GM18526 (cell line): ENCODE results near the gene SNX15.

Experiments used
- POLR2A ChIP-seq: IDR thresholded peaks from 3 replicates; pipeline ENCODE4 v1.6.1; 2011; ENCODE audit not compliant: insufficient read length; ENCODE audit errors: extremely low read depth

The SNX15 gene

GRCh38 chr11:65045061-65045460 lies 17.8 kb downstream of the SNX15 start:
- TF ChIP-seq POLR2A, result no peak

GRCh38 chr11:65045728-65046127 lies 18.5 kb downstream of the SNX15 start:
- TF ChIP-seq POLR2A, result no peak

GRCh38 chr11:65047581-65048422 lies 20.6 kb downstream of the SNX15 start:
- TF ChIP-seq POLR2A, result no peak

GRCh38 chr11:65051398-65051858 lies 24.2 kb downstream of the SNX15 start:
- no peak for TF ChIP-seq POLR2A

- no peak for TF ChIP-seq POLR2A
Observed at GRCh38 chr11:65053827-65054508, 26.7 kb downstream of the SNX15 start.

- no peak for TF ChIP-seq POLR2A
Observed at GRCh38 chr11:65055538-65055937, 28.3 kb downstream of the SNX15 start.

GRCh38 chr11:65056999-65057398 lies 29.8 kb downstream of the SNX15 start:
- no peak for TF ChIP-seq POLR2A

GRCh38 chr11:65057526-65057925 lies 30.3 kb downstream of the SNX15 start:
- TF ChIP-seq POLR2A, result no peak

- TF ChIP-seq POLR2A, result no peak
Observed at GRCh38 chr11:65058012-65058411, 30.8 kb downstream of the SNX15 start.

GRCh38 chr11:65058419-65059054 lies 31.3 kb downstream of the SNX15 start, which contains the start of gene NAALADL1:
Gene NAALADL1, minus strand, starts transcription at chr11:65058553. Its CDS starts 32 bp downstream, at chr11:65058521.
- TF ChIP-seq POLR2A, result no peak

GRCh38 chr11:65059523-65059922 lies 32.3 kb downstream of the SNX15 start:
- TF ChIP-seq POLR2A, result no peak

- TF ChIP-seq POLR2A, result no peak
Observed at GRCh38 chr11:65059959-65060824, 33.0 kb downstream of the SNX15 start.

GRCh38 chr11:65060913-65061408 lies 33.7 kb downstream of the SNX15 start:
- TF ChIP-seq POLR2A, result no peak

- no peak for TF ChIP-seq POLR2A
Observed at GRCh38 chr11:65063532-65063931, 36.3 kb downstream of the SNX15 start.

- TF ChIP-seq POLR2A, result no peak
Observed at GRCh38 chr11:65064847-65065240, 37.6 kb downstream of the SNX15 start.

- TF ChIP-seq POLR2A, result no peak
Observed at GRCh38 chr11:65065851-65066250, 38.6 kb downstream of the SNX15 start.
